ENCODE measurements around the gene PACS2. TPM values are rescaled to one million over a fixed set of nuclear protein-coding genes. Genes with fewer than 3 reads are reported as not detected.
A peak's percentile ranks its signal among the peaks of the same experiment; 100 is the strongest.

PACS2 gene
- 100 to 1,000 TPM in 1 of 12 donors, 10 to 100 TPM in 10, not detected in 1; 67.5 to 107 (median 84.6) TPM for polyA plus RNA-seq (ENCODE audit: insufficient read length in 12 of 12)
- long read RNA-seq, donor 1, partial matches to known transcripts: 0 of 3 reads
- long read RNA-seq, donor 1, other reads (novel, unspliced or antisense): 0 of 3 reads
- long read RNA-seq, donor 2, partial matches to known transcripts: 5 of 9 reads
- long read RNA-seq, donor 2, other reads (novel, unspliced or antisense): 0 of 9 reads
- long read RNA-seq, donor 3, partial matches to known transcripts: 9 of 12 reads
- long read RNA-seq, donor 3, other reads (novel, unspliced or antisense): 0 of 12 reads
- long read RNA-seq, donor 4, partial matches to known transcripts: 6 of 10 reads
- long read RNA-seq, donor 4, other reads (novel, unspliced or antisense): 0 of 10 reads
- long read RNA-seq, donor 5, transcript PACS2-201 (24 exons, 3,708 nt): major isoform, 10 of 15 reads
- long read RNA-seq, donor 5, partial matches to known transcripts: 5 of 15 reads
- long read RNA-seq, donor 5, other reads (novel, unspliced or antisense): 0 of 15 reads
- long read RNA-seq, donor 6, partial matches to known transcripts: 0 of 2 reads
- long read RNA-seq, donor 6, other reads (novel, unspliced or antisense): 0 of 2 reads
- long read RNA-seq, donor 7, partial matches to known transcripts: 0 of 1 reads
- long read RNA-seq, donor 7, other reads (novel, unspliced or antisense): 0 of 1 reads
- long read RNA-seq, donor 8, transcript PACS2-201 (24 exons, 3,708 nt): major isoform, 8 of 20 reads
- long read RNA-seq, donor 8, partial matches to known transcripts: 11 of 20 reads
- long read RNA-seq, donor 8, other reads (novel, unspliced or antisense): 0 of 20 reads
- long read RNA-seq, donor 9, partial matches to known transcripts: 0 of 2 reads
- long read RNA-seq, donor 9, other reads (novel, unspliced or antisense): 0 of 2 reads
- long read RNA-seq, donor 10, transcript PACS2-201 (24 exons, 3,708 nt): major isoform, 7 of 9 reads
- long read RNA-seq, donor 10, partial matches to known transcripts: 0 of 9 reads
- long read RNA-seq, donor 10, other reads (novel, unspliced or antisense): 0 of 9 reads
- long read RNA-seq, donor 11, transcript PACS2-201 (24 exons, 3,708 nt): major isoform, 6 of 6 reads
- long read RNA-seq, donor 11, partial matches to known transcripts: 0 of 6 reads
- long read RNA-seq, donor 11, other reads (novel, unspliced or antisense): 0 of 6 reads

DNA sequence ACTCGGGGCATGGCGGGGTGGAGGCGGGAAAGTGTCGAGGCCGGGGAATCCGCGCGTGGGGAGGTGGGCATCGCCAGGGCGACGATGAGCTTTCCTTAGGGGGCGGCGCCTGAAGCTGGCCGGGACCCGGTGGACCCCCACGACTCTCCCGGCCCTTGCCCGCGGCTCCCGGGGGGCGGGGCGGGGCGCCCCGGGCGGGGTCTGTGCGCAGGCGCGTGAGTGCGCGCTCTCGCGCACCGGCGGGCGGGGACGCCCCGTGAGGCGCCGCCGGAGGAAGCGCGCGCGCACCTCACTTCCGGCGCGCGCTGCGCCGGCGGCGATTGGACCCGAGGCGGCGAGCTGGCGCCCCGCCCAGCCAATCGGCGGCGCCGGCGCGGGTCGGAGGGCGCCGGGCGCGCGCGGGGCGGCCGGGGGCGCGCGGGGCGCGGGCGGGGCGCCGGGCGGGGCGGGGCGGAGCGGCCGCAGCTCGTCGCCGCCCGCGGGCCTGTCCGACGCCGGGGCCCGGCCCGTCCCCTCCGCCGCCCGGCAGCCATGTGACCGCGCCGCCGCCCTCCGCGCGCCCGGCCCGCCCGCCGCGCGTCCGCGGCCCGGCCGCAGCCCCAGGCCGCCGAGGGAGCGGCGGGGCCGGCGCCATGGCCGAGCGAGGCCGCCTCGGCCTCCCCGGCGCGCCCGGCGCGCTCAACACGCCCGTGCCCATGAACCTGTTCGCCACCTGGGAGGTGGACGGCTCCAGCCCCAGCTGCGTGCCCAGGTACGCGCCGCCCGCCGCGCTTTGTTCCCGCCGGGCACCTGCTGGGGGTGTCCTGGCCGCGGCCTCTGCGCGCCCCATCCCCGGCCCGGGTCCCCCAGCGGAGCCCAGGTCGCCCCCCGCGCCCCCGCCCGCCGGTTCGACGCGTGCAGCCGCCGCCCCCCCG lies at the start of gene PACS2:
Gene PACS2, plus strand, starts transcription at position 462 of the 914 bp plus-strand sequence. Its CDS starts 171 bp downstream, at position 633.
- peak; percentile 85 for DNase-seq

DNA sequence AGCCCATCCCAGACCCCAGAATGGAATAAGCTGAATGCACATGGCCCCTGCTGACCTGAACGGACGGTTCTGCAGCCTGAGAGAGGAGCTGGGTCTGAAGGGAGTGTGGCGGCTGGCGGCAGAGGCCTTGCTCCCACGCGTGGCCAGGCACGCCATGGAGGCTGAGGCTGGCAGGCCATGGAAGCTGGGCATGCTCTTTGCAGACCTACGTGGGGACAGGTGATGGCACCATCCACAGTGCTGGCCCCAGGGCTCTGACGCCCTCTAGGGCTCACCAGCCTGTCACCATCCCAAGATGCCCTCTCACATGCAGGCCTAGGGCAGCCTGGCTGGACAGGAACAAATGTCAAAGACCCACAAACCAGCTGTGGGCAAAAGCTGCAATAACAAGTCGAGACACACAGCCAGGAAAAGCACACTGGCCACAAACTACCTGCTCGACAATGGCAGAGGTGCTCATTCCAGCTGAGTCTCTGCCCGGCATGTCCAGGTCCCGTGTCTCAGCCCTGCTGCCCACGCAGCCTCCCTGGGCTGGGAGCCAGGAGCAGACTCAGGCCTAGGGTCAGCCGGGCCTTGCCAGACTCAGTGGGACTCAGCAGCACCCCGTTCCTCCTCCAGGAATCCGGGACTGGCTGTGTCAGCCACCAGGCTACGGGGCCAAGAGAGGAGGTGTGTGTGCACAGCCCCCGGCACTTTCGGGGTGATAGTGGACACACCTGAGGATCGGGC lies 46.6 kb upstream of the PACS2 start:
- no peak for DNase-seq

DNA sequence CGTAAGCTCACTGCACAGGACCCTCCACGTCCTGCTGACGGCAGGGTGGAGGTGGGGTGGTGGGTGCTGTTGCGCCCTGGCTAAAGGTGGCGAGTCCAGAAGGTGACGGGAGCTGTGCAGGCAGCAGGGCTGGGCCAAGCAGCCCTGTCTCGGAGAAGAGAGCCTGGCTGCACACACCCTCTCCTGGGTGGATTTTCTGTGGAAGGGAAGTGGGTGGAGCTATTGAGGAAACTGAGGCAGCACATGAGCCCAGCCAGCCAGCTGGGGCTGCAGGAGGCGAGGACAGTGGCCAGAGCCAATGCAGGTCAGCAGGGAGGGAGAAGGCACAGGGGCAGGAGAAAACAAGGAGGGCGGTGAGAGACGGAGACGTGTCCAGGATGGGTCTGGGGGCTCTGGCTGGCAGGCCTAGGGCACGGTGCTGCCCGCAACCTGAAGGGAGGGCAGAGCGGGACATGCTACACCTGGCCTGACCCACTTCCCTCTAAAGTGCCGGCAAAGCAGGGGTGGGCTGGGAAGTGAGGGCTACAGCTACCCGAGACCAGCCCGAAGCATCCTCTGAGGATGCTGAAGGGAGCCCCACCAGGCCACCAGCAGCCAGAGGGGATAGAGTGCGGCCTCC lies 45.7 kb upstream of the PACS2 start:
- no peak for DNase-seq

DNA sequence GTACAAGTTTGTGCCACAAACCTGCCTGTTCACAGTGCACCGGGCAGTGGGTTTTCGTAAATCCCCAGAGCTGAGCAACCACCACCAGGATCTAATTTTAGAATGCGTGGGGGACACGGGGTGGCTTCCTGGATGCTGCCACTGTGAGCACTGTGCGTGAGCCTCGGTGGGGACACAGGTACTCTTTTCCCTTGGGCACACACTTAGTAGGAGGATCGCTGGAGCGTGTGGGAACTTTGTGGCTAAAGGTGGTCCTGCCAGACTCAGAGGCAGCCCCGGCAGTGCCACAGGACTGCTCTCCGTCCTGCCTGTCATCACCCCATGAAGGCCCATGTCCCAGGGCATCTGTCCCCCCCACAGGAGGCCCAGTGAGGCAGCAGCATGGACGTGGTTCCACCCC lies 45.1 kb upstream of the PACS2 start:
- no peak for DNase-seq

DNA sequence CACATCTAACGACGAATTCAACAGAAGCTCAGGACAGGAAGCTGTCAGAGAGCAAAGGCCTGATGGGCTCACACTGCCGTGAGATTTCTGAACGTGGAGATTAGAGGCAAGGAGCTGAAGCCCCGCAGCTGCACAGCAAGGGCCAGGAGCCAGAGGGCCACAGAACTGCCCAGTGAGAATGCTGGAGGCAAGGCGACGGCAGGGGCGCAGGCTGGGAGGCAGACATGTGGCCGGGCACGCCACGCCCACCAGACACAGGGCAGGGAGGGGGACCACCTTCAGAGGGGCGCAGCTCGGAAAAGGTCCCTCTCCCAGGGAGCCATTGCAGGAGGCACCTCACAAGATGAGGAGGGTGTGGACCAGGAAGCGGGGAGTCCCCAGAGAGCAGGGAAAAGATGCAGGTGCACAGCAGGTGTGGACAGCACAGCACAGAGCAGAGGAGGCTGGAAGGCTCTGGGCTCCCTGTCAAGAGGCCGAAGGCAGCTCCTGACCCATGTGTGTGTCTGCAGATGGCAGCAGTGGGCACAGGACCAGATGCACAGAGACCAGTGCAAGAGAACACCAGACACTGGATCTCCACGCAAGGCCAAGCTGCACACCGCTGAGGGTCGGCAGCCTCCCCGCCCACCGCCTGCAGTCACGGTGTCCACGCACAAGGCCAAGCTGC lies 43.2 kb upstream of the PACS2 start:
- DNase-seq: no peak

DNA sequence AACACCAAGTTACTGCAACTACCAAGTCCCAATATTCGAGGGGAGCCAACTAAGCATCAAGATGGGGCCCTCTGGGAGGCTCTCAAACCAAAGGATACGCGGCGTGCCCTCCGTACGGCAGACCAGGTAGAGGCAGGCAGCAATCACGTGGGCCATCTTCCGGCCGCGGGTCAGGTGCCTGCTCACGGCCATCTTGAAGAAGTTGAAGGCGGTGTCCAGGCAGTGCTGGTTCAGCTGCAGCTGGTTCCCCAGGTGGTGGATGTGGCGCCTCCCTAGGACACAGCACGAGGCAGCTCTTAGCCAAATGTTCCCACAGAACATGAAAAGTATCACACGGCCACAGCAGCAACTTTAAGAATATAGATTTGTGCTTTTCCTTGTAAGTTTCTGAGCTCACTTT lies 41.9 kb upstream of the PACS2 start:
- DNase-seq: no peak

DNA sequence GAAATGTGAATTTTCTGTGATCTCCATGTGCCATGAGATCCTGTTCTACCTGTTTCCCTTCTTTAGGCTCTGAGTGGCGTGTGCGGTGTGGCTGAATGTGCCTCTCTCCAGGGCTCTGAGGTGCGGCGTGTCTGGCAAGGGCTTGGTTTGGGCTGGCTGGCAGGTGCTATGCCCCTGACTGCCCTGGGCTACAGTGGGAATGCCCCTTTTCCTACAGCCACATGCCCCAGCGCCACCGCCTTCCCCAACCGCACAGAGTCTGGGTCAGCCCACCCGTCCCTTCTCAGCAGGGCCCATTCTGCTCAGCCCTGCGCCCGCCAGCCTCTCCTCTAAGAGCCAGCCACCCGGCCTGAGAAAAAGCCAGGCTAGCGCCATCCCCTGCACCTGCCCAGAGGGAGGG lies 41.5 kb upstream of the PACS2 start:
- DNase-seq: no peak

DNA sequence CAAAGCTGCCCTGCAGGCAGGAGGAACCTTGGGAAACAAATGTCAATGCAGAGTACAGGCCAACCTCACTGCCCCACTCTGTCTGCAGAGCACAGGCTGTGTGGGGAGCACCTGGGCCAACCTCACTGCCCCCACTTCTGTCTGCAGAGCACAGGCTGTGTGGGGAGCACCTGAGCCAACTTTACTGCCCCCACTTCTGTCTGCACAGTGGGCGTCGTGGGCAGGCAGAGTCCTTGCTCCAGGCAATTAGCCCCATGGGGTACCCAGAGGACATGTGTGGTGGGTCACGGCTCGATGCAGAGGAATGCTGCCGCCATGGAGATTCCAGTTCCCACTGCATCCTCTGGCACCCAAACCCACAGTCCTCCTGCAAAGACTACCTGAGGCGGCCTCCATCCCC lies 39.9 kb upstream of the PACS2 start:
- DNase-seq: no peak

DNA sequence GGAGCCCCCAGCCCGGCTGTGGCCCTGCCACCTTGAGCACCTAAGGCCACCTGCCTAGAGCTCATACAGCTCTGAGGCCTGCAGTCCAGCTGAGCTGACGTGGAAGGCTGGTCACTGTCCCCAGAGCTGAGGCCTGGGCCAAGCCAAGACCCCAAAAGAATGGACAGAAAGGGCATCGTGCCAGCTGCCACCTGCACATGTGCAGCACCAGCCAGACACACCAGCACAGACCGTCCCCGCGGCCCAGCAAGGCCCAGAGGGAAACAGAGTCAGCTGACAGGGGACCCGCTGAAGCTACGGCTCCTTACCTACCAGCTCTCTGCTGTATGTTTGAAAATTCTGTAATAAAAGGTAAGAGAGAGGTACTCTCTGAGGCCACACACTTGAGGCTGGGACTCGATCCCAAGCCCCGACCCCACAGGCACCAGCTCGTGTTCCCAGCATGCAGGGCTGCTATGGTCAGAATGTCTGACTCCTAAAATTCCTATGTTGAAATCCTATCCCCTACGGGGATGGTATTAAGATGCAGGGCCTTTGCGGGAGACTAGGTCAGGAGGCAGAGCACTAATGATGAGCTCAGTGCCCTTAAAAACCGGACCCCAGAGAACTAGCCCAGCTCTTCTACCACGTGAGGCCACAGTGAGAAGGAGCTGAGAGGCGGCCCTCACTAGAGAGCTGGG lies 39.1 kb upstream of the PACS2 start:
- DNase-seq: peak; percentile 19

DNA sequence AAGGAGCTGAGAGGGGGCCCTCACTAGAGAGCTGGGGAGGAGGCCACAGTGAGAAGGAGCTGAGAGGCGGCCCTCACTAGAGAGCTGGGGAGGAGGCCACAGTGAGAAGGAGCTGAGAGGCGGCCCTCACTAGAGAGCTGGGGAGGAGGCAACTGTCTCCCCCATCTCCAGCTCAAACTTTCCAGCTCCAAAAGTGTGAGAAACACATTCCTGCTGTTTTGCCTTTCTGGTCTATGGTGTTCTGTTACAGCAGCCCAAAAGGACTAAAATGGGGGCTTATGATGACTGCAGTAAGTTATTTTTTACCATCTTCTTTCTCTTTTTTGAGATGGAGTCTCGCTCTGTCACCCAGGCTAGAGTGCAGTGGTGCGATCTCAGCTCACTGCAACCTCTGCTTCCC lies 37.1 kb upstream of the PACS2 start:
- peak; percentile 36 for DNase-seq

DNA sequence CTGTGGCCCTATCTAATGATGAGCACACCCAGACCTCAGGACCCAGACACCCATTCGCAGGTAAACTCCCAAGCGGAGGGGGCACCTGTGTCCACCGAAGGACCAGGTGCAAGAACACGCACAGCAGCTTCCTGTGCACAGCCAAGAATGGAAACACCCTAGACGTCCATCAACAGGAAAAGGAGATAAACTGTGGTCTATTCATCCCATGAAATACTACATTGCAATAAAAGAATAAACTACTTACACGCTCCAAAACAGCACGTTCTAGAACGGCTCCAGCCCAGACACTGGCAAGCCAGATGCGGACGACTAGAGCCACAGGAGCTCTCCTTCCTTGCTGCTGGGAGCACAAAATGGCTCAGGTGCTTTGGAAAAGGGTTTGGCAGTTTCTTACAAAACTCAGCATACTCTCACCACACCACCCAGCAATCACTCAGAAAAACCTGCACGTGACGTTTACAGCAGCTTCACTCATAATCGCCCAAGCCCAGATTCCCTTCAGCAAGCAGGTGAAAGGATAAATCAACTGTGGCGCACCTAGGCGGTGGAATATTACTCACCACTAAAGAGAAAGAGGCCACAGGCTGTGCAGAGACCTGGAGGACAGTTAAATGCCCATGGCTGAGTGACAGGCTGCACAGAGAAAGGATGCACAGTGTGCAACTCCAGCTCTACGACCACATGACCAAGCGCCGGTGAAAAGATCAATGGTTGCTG lies 34.7 kb upstream of the PACS2 start:
- DNase-seq: no peak

DNA sequence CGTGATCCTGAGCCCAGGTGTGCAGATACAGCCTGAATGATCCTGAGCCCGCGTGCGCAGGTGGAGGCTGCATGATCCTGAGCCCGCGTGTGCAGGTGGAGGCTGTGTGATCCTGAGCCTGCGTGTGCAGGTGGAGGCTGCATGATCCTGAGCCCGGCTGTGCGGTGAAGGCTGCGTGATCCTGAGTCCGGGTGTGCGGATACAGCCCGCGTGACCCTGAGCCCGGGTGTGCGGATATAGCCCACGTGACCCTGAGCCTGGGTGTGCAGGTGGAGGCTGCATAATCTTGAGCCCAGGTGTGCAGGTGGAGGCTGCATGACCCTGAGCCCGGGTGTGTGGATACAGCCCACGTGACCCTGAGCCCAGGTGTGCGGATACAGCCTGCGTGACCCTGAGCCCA lies 34.0 kb upstream of the PACS2 start:
- DNase-seq: no peak

DNA sequence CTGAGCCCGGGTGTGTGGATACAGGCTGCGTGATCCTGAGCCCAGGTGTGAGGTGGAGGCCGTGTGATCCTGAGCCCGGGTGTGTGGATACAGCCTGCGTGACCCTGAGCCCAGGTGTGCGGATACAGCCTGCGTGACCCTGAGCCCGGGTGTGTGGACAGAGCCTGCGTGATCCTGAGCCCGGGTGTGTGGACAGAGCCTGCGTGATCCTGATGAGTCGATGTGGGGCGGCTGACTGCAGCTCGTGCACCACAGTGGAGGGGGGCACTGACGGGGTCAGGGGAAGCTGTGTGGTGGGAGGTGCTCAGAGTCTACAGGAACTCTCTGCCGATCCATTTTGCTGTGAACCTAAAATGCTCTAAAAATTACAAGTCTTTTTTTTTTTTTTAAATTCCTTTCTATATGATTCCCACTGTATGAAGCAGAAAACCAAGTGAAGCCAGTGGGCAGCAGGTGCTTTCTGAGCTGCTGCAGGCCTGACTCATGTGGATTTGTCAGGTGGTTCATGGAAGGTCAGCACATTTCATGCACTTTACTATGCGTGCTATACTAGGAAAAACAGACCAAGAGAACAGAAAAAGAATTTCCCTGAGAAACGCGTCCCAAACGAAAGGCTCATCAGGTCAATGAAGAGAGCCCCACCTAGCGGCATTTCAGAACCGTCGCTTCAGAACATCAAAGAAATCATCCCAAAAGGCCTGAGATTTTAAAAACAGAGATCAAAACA lies 33.0 kb upstream of the PACS2 start:
- DNase-seq: peak; percentile 69

DNA sequence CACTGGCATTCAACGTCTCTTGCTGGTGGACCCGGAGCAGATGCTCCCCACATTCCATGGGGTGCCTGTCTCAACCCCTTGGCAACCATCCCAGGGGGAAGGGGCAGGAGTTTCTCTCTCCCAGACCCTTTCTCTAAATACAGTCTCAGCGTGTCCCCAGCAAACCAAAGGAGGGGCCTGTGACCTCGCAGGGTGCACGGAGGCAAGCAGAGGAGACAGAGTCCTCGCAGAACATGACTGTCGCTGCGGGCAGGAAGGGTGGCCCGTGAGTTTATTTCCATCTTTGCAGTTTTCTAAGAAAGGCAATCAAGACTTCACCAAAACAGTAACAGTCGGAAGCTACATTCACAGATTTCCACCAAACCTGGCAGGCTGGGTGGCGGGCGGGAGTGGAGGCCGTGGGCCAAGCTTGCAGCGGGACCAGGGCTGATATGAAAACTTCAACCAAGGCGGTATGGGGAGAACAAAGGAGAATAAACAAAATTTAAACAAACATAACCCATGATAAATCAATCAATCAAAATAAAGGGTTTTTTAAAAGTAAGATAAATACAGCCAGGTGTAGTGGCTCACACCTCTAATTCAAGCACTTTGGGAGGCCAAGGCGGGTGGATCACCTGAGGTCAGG lies 32.3 kb upstream of the PACS2 start:
- no peak for DNase-seq

DNA sequence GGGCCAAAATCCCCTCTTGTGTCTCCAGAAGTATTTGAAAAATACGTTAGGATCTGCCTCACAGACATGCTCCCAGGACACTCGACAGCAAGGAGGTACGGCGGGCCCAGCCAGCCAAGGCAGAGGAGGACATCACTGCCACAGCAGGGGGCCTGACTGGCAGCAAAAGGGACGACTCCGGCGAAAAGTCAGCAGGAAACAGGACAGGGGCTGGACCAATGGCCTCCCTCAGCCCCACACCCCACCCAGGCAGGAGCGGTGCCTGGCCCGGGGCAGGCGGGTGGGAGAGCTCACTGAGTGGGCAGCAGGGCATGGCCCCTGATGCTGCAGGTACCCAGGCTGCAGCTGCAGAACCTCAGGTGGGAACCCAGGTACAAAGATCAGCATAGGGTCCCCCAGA lies 31.5 kb upstream of the PACS2 start:
- no peak for DNase-seq

DNA sequence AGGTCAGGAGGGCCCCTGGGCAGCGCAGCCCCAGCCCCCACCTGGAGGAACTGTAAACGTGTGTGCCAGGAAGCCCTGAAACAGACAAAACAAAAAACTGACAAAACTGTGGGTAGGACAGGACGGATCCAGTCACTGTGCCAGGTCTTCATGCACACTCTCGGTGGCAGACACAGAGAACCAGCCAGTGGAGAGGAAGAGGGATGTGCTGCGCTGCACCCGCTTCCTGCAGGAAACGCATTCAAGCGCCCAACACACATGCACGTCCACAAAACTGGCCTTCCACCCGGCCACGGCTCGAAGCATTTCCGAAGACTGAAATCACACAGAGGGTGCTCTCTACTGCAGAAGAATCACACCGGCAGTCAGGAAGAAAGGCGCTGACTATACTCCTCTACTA lies 30.6 kb upstream of the PACS2 start:
- DNase-seq: no peak

DNA sequence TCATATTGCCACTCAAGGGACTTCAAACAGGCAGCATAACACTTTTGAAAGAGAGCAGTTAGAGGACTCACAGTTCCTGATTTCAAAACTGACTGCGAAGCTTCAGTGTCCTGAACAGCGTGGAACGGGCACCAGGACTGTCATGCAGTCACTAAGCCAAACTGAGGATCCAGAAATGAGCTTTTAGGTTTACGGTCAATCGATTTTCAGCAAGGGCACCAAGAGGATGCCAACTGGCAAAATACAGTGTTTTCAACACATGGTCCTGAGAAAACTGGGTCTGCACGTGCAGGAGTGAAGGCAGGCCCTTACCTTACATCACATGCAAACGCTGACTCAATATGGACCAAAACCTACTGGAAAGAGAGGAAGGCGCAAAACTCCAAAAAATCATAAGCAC lies 29.4 kb upstream of the PACS2 start:
- no peak for DNase-seq
